ENCODE data around the gene ZC3H12D.
"Not testable (repeated sequence)": the region's sequence is repeated elsewhere in the genome, so short reads cannot be mapped to it uniquely, and the experiment has no call there.

ZC3H12D gene

DNA sequence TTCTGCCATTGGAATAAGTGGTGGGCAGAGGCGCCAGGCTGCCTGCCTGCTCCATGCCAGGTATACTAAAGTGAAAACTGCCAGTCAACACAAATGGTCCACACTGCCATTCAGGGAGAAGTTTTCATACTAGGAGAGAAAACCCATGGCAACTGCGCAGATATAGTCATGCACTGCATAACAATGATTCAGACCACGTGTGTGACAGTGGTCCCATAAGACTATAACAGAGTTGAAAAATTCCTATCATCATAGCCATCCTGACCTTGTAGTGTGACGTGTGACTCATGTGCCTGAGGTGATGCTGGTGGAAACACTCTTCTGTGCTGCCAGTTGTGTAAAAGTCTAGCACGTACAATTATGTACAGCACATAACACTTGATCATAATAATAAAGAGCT is 25.1 kb downstream of the ZC3H12D start:
- DNase-seq (ENCODE audit: low spot score), result no peak

DNA sequence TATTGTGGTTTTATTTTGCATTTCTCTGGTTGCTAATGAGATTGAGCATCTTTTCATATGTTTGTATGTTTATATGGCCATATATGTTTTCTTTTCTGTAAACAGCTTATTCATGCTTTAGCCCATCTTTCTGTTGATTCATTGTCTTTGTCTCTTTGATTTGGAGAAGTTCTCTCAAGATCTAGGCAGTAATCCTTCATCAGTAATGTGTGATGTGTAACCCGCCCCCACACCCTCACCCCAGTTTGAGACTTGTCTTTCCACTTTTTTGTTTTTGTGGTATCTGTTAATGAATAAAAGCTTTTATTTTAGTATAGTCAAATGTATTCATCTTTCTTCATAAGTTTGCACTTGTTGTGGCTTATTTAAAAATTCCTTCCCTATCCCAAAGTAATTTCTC is 26.0 kb downstream of the ZC3H12D start:
- DNase-seq (ENCODE audit: low spot score), result no peak

- DNase-seq (ENCODE audit: low spot score), result no peak
These were observed 26.6 kb downstream of the ZC3H12D start for GRCh38 chr6:149458196-149458595.

GRCh38 chr6:149457316-149457884 is 27.4 kb downstream of the ZC3H12D start:
- DNase-seq (ENCODE audit: low spot score), result no peak

DNA sequence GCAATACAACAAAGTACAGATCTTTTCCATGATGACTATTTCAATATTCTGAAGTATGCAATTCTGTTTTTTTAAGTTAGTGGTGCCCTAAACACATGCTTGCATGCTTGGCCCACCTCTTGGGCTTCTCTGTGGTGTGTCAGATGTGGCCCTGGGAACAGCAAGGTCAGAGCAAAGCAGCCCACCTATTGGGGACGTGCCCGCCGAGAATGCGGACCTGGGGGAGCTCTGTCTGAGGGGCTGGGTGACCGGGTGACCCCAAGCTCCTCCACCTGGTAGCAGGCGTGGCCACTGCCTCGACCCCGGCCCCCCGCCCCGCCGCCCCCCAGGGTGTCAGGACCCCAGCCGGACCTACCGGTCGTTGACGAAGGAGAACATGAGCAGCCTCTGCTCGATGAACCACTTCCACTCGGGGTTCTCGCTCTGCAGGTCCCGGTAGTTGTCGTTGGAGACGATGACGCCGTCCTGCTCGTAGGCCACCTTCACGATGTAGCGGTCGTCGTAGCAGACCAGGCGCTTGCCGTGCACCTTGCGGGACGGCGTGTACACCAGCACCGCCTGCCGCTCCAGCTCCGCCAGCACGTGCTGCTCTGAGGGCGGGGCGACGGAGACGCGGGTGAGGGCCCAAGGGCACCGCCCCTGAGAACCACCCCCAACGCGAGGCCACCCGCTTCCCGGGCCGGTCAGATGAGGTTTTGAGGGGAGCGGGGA is 28.3 kb downstream of the ZC3H12D start:
- no peak for DNase-seq (ENCODE audit: low spot score)

DNA sequence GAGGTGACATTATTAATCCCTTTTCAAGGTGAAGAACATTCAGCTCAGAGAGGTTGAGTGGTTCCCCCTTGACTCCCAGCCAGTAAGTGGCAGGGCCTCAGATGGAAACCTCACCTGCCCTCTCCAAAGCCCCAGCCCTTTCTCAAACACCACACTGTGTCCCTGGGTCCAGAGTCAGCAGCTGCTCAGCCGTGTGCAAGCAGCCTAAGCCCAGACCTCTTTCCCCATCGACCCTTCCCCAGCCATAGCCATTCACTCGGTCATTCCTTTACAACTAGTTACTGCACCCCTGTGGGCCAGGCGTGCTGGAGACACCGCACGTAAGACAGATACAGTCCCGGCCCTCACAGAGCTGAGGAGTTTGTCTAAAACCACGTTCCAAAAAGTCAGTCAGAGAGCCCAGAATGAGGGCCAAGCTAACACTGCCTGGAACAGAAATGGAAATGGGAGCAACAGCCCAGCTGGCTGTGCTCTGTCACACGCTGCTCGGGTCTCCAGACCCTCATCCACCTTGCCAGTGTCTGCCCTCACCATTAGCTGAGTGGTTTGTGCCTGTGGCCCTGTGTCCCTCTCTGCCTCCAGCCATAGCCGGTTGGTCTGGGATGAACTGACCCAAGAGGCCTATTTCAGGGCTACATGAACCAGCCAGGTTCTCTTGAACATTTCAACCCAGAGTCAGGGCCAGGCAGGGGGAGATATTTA is 29.6 kb downstream of the ZC3H12D start:
- DNase-seq (ENCODE audit: low spot score), result no peak

DNA sequence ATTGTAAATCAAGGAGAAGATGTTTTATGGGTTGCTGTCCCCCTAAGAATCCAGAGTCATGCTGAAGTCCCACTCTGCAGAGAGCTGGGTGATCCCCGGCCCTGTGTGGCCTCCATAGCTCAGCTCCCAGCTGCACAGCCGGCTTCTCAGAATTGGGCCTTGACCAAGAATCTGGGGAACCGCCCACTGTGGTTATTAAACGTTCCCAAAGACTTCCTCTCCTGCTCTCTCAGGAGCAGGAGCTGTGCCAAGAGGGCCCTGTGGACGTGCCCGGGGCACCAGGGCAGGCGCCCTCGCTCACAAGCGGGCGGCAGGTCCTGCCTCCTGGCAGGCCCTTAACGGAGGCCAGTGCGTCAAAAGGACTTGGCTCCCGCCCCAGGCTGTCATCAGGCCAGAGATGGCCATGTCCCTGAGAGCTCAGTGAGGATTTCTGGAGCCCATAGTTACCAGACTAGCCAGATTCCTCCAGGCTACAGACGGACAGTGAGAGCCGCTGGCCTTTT is 30.4 kb downstream of the ZC3H12D start:
- peak; percentile 92 for DNase-seq (ENCODE audit: low spot score)

DNA sequence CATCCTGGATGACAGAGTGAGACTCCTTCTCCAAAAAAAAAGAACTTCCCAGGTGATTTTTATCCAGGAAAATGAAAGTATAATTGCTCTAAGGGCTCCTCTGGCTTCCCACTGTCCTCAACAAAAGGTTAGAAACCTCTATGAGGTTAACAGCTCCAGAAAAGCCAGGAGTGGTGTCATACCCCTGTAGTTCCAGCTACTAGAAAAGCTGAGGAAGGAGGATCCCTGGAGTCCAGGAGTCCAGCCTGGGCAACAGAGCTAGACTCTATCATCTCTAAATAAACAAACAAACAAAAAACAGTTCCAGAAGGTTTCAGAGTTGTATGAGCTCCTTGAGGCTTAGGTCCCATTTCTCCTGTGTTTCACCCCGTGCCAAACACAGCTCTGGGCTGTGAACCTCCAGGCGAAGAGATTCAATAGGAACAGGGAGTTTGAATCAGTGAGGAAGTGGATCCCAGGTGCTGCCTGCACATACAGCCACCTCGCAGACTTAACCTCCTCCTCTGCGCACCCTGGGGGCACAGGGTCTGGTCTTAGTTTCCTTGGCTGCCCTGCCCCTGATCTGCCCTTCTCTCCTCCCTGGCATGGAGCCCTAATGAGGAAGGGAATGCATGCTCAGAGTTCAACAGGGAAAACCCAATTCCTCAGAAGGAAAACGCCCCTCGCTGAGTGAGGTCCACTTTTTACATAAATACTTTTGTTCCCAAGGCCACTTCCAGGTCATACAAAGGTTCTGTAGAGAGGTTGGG is 31.0 kb downstream of the ZC3H12D start:
- no peak for DNase-seq (ENCODE audit: low spot score)

DNA sequence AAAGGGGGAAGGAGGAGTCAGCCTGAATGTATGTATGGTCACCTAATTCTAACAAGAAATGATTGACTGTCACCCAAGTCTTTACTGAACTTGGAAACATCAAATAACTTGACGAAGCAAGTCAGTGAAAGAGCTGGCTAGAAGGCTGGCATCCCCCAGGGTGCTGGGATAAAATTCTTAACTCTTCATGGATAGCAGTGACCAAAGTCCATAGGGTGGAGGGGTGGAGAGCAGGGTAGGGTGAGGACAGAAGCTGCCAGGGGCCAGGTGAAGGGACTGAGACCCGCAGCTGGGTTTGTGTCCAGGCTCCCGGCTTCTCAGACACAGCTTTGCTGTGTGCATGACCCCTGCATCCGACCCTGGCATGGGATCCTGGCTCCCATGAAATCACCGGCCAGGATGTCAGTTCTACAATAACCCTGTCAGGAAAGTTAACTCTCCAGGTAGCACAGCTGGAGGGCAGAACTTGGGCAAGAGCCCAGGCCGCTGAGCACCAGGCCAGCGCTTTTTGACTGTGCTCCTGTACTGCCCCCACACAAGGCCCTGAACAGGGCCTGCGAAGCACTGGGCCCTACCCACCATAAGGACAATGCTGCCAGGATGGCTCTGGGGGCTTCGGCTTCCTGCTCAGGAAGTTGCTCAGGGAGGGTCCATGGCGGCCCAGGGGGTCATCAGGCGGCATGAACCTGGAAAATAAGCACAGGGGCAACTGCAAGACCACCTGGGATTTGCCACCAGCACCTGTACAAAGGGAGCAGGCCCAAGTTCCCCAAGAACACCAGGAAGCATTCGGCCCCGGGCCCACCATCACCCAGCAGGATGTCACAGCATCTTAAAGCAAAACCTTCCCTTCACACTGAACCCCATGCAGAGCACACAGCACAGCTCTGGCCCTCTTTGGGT is 32.5 kb downstream of the ZC3H12D start:
- no peak for DNase-seq (ENCODE audit: low spot score)

DNA sequence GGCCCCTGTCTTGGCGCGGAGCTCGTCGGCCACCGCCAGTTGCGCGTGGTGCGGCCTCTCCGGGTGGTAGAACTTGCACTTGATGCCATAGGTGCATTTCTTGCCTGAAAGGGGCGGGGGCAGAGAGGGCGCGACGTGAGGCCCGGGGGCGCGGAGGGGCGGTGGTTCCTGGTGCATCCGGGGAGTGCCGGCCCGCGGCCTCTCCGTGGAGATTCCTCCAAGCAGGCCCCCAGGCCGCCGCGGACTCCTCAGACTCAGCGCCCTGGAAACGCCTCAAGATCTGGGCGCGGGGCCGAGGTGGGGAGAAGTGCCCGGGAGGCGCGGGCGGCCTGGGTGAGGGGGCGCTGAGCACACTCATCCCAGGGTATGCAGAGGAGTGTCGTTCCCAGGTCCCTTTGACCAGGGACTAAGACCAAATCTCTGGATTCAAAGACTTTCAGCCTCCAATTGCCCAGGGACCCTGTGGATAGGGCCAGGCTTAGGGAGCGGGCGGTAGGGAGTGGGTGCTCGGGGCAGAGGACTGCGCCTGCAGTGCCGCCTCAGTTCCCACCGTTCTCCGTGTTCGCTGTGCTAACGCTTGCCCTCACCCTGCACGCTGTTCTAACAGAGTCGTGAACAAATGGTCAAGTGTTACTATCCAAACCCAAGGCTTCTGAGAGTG is 33.3 kb downstream of the ZC3H12D start:
- no peak for DNase-seq (ENCODE audit: low spot score)

DNA sequence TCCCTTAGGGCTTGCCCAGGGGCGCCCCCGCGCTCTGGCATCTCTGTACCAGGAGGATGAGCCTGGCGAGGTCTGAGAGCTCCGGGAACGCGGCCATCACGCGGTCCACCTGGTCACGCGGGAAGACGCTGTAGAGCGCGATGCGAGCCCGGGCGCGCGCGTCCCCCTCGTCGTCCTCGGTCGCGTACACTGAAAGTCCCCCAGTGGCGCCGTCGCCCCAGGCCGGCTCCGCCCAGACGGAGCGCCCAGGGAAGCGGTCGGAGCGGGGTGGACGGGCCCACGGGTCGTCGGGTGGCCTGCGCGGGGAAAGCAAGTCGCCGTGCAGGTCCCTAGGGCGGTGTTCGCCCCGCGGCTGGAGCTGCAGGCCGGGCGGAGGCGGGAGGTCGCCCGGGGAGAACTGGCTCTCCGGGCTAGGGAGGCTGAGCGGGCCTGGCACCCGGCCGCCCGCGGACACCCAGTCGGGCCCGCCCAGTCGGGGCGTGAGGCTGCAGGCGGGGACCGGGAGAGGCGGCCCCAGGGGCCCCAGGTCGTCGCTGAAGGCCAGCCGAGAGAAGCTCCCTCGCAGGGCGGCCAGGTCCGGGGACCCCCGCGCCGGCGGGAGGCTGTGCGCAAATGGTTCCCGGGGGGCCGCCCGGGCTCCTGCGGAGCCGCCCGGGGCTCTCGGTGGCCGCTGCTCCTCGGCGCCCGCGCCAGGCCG is 34.0 kb downstream of the ZC3H12D start:
- peak; percentile 29 for DNase-seq (ENCODE audit: low spot score)

DNA sequence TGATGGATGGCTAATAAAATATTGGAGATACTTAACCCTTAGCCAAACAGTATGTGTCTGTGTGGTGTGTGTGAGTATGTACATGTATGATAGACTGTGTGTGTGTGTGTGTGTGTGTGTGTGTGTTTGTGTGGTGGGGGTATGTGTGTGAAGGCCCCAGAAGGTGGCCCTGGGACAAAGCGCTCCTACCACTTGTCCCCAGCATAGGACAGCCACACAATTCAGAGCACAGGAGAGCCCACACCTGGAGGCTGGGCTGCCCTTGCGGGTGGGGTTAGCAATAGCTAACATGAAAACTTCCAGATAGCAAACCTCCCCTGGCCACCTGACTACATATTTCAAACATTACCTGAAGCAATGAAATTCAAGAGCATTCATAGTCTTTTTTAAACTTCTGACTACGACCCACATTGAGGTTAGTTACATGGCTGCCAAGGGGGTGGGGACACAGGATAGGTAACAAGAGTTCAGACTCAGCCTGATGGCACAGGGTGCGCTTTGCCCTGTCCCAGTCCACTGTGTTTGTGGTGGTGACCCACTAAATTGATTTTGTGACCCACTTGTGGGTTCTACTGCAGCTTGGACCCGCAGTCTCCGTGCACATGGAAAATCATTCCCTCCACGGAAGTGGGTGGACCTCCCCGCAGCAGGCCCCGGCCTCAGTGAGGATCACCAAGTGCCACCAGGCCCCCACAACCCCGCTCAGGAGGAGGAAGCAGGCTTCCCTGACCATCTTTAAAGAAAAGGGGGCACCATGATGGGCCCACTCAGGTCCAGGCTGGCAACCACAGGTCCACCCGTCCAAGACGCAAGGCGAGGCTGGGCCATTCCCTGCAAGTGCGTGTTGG is 34.8 kb downstream of the ZC3H12D start:
- DNase-seq (ENCODE audit: low spot score), result no peak

GRCh38 chr6:149448821-149449453 is 35.9 kb downstream of the ZC3H12D start:
- DNase-seq (ENCODE audit: low spot score), result no peak

DNA sequence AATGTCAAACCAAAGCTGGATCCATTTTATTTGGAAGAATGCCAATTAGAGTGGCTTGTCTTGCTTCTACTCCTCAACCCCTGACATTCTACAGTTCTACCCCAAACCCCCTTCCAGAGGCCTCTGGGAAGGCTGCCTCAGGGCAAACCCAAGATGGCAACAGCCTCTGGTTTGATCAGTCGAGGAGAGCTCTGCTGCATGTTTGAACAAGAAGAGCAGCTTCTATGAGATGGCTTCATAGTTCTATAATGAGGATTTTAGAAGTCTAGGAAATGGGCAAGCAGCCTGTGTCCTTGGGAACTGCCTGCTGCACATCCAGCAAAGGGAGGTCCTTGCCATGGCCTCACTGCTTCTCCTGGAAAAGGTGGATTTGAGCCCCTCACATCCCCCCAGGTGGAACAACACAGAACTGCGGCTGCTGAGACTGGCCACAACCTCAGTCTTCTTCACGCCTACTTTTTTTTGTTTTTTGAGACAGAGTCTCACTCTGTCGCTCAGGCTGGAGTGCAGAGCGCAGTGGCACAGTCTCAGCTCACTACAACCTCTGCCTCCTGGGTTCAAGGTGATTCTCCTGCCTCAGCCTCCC is 37.9 kb downstream of the ZC3H12D start:
- DNase-seq (ENCODE audit: low spot score), result no peak

GRCh38 chr6:149445573-149445972 is 39.2 kb downstream of the ZC3H12D start:
- no peak for DNase-seq (ENCODE audit: low spot score)

- DNase-seq (ENCODE audit: low spot score), result no peak
These were observed 39.7 kb downstream of the ZC3H12D start for GRCh38 chr6:149445095-149445466.

DNA sequence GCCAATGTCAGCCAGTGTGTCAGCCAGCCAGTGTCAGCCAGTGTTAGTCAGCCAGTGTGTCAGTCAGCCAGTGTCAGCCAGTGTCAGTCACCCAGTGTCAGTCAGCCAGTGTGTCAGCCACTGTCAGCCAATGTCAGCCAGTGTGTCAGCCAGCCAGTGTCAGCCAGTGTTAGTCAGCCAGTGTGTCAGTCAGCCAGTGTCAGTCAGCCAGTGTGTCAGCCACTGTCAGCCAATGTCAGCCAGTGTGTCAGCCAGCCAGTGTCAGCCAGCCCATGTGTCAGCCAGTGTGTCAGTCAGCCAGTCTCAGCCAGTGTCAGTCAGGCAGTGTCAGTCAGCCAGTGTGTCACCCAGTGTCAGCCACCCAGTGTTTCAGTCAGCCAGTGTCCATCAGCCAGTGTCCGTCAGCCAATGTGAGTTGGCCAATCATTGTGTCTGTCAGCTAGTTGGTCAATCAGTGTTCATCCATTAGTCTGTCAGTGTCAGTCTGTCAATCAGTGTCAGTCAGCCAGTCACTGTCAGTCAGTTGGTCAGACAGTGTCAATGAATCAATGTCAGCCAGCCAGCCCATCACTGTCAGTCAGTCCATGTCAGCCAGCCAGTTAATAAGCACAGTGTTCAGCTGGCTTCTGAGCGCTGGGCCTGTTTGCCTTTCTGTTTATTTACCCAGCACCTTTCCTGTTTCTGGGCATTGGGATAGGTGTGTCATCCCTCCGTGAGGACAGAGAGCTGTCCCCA is 40.3 kb downstream of the ZC3H12D start:
- DNase-seq (ENCODE audit: low spot score), result not testable (repeated sequence)
